H1 (cell line): ENCODE results near the gene ITGA11. TPM values are rescaled to one million over a fixed set of nuclear protein-coding genes. Genes with fewer than 3 reads are reported as not detected.

Experiments
- CTCF ChIA-PET: fragments of 300-600 bp; sonication (Branson Sonifier 250); formaldehyde crosslinking; loops from one replicate; lab custom pipeline; 2021; ENCODE audit not compliant: partially characterized antibody; lab: Charles Lee
- POLR2A ChIA-PET: fragments of 300-600 bp; sonication (Branson Sonifier 250); formaldehyde crosslinking; loops from one replicate; lab custom pipeline; 2021; ENCODE audit warnings: inconsistent platforms; ENCODE audit not compliant: partially characterized antibody; lab: Charles Lee
- DNase-seq, 2 experiments: peaks; one replicate each; pipeline versions ENCODE4 v3.0.0 to v3.0.0-alpha.2; 2010 to 2022; ENCODE audit warnings: low spot score in 2 of 2, low read depth in 1 of 2, mixed read lengths in 1 of 2
- FAIRE-seq: peaks from 2 replicates; lab custom pipeline; 2011; peaks lifted over from hg19 to GRCh38; lab: Jason Lieb, UNC
- H2AFZ ChIP-seq: 2 replicates; pipeline ENCODE4 v1.8.1; 2012; ENCODE audit warnings: low read length, inconsistent platforms
- H2AK5ac ChIP-seq: 2 replicates; pipeline ENCODE4 v1.6.1; 2013; ENCODE audit warnings: low read depth, low read length
- H2BK120ac ChIP-seq: replicated peaks from 2 replicates; pipeline ENCODE3; 2013; ENCODE audit warnings: low read depth, low read length, inconsistent platforms
- H2BK12ac ChIP-seq: 2 replicates; pipeline ENCODE4 v1.6.1; 2013; ENCODE audit warnings: low read depth, low read length
- H2BK15ac ChIP-seq: 2 replicates; pipeline ENCODE4 v1.6.1; 2013; ENCODE audit warnings: low read length
- H2BK20ac ChIP-seq: 2 replicates; pipeline ENCODE4 v1.6.1; 2013; ENCODE audit warnings: low read length
- H2BK5ac ChIP-seq: 2 replicates; pipeline ENCODE4 v1.6.1; 2013; ENCODE audit warnings: low read depth, low read length
- H3K14ac ChIP-seq: 2 replicates; pipeline ENCODE4 v1.6.1; 2013; ENCODE audit warnings: inconsistent platforms; ENCODE audit not compliant: insufficient read length
- H3K18ac ChIP-seq: 2 replicates; pipeline ENCODE4 v1.6.1; 2013; ENCODE audit warnings: low read length; ENCODE audit errors: extremely low read depth
- H3K23ac ChIP-seq: 2 replicates; pipeline ENCODE4 v1.6.1; 2013; ENCODE audit warnings: inconsistent platforms; ENCODE audit not compliant: insufficient read length
- H3K23me2 ChIP-seq: 2 replicates; pipeline ENCODE4 v1.6.1; 2013; ENCODE audit warnings: low read depth, low read length
- H3K27ac ChIP-seq: 2 replicates; pipeline ENCODE4 v1.6.1; 2011; ENCODE audit warnings: low read depth, low read length, inconsistent platforms
- H3K27me3 ChIP-seq, 4 experiments: replicated peaks in 1 of 4; 1 replicate in 1 of 4; 2 replicates in 3 of 4; pipeline versions ENCODE4 v1.6.1 to v1.8.1; 2011 to 2013; ENCODE audit warnings: low read length in 3 of 4, mild to moderate bottlenecking in 3 of 4, inconsistent platforms in 2 of 4, mixed read lengths in 2 of 4, moderate library complexity in 1 of 4; ENCODE audit not compliant: control insufficient read depth in 3 of 4, insufficient read depth in 3 of 4; ENCODE audit errors: extremely low read depth in 1 of 4
- H3K36me3 ChIP-seq, 4 experiments: 2 replicates each; pipeline versions ENCODE4 v1.6.1 to v1.8.1; 2011 to 2013; ENCODE audit warnings: mild to moderate bottlenecking in 4 of 4, low read length in 3 of 4, moderate library complexity in 2 of 4, control low read depth in 1 of 4, inconsistent platforms in 1 of 4; ENCODE audit not compliant: insufficient read depth in 4 of 4, control insufficient read depth in 2 of 4
- H3K4ac ChIP-seq: replicated peaks from 2 replicates; pipeline ENCODE3; 2013; ENCODE audit warnings: low read length, low read depth, mixed read lengths, inconsistent platforms; ENCODE audit not compliant: insufficient read length
- H3K4me1 ChIP-seq, 4 experiments: replicated peaks in 1 of 4; 1 replicate in 1 of 4; 2 replicates in 3 of 4; pipeline versions ENCODE4 v1.6.1 to v1.8.1; 2011 to 2013; ENCODE audit warnings: low read length in 3 of 4, inconsistent platforms in 2 of 4, mixed read lengths in 1 of 4; ENCODE audit not compliant: insufficient read depth in 4 of 4, control insufficient read depth in 3 of 4
- H3K4me2 ChIP-seq, 2 experiments: 2 replicates each; pipeline versions ENCODE4 v1.6.1 to v1.8.1; 2011 to 2013; ENCODE audit warnings: low read depth in 2 of 2, low read length in 2 of 2, control low read depth in 1 of 2, inconsistent platforms in 1 of 2, mild to moderate bottlenecking in 1 of 2; ENCODE audit not compliant: insufficient read depth in 1 of 2
- H3K4me3 ChIP-seq, 4 experiments: fragments of 200-600, 300-600 bp in 1 of 4; sonication (generic), shearing (Covaris generic), sonication (Bioruptor Twin) in 1 of 4; 2 replicates each; pipeline versions ENCODE4 v1.5.1 to v1.8.1; 2011 to 2016; ENCODE audit warnings: low read length in 4 of 4, low read depth in 3 of 4, control low read depth in 2 of 4, inconsistent platforms in 2 of 4, mild to moderate bottlenecking in 2 of 4, mixed read lengths in 1 of 4, moderate library complexity in 1 of 4; ENCODE audit not compliant: insufficient read depth in 2 of 4; ENCODE audit errors: extremely low read depth in 1 of 4
- H3K56ac ChIP-seq: replicated peaks from 2 replicates; pipeline ENCODE3; 2013; ENCODE audit warnings: low read depth, mild to moderate bottlenecking, mixed read lengths, low read length, inconsistent platforms; ENCODE audit not compliant: insufficient read length
- H3K79me1 ChIP-seq: 2 replicates; pipeline ENCODE4 v1.6.1; 2013; ENCODE audit warnings: low read depth, low read length, control low read depth
- H3K79me2 ChIP-seq, 2 experiments: 2 replicates each; pipeline versions ENCODE4 v1.6.1 to v1.8.1; 2012 to 2013; ENCODE audit warnings: low read length in 2 of 2, mild to moderate bottlenecking in 2 of 2, inconsistent platforms in 1 of 2; ENCODE audit not compliant: insufficient read depth in 2 of 2, control insufficient read depth in 1 of 2
- H3K9ac ChIP-seq, 4 experiments: replicated peaks in 1 of 4; 1 replicate in 1 of 4; 2 replicates in 3 of 4; pipeline versions ENCODE4 v1.6.1 to v1.8.1; 2011 to 2013; ENCODE audit warnings: low read depth in 3 of 4, low read length in 3 of 4, control low read depth in 2 of 4, mild to moderate bottlenecking in 2 of 4, moderate library complexity in 2 of 4, inconsistent platforms in 1 of 4; ENCODE audit errors: extremely low read depth in 1 of 4
- H3K9me3 ChIP-seq, 2 experiments: 2 replicates each; pipeline versions ENCODE4 v1.6.1 to v1.8.1; 2012 to 2013; ENCODE audit warnings: mild to moderate bottlenecking in 2 of 2, moderate library complexity in 2 of 2, control low read depth in 1 of 2, inconsistent platforms in 1 of 2, low read depth in 1 of 2, low read length in 1 of 2, mixed read lengths in 1 of 2; ENCODE audit not compliant: insufficient read depth in 2 of 2
- H4K20me1 ChIP-seq, 2 experiments: replicated peaks in 1 of 2; 2 replicates each; pipeline versions ENCODE3 to v1.8.1; 2011 to 2013; ENCODE audit warnings: inconsistent platforms in 2 of 2, low read length in 2 of 2, mild to moderate bottlenecking in 1 of 2; ENCODE audit not compliant: insufficient read depth in 2 of 2, control insufficient read depth in 1 of 2
- H4K5ac ChIP-seq: 2 replicates; pipeline ENCODE4 v1.6.1; 2013; ENCODE audit warnings: low read length, low read depth, mixed read lengths, inconsistent platforms; ENCODE audit not compliant: insufficient read length
- H4K8ac ChIP-seq: 2 replicates; pipeline ENCODE4 v1.8.0; 2013; ENCODE audit warnings: mild to moderate bottlenecking, moderate library complexity, low read length, inconsistent platforms; ENCODE audit not compliant: insufficient read depth; ENCODE audit errors: extremely low read depth
- H4K91ac ChIP-seq: replicated peaks from 2 replicates; pipeline ENCODE3; 2013; ENCODE audit warnings: low read length, mixed read lengths, inconsistent platforms; ENCODE audit not compliant: insufficient read length
- CREB1 ChIP-seq: IDR thresholded peaks from 2 replicates; pipeline ENCODE4 v1.6.1; 2012; ENCODE audit warnings: inconsistent platforms
- WGBS, 2 experiments: shearing (Covaris generic) in 1 of 2; methylation state at CpG; one replicate each; pipeline versions ENCODE4 v1.1.6 to v1.1.7; 2013 to 2015; ENCODE audit warnings: low lambda C conversion rate in 2 of 2, mixed read lengths in 2 of 2, inconsistent platforms in 1 of 2, low coverage in 1 of 2, missing lambda C conversion rate in 1 of 2; ENCODE audit not compliant: insufficient replicate concordance in 2 of 2, insufficient coverage in 1 of 2, insufficient read length in 1 of 2; ENCODE audit errors: extremely low coverage in 1 of 2, missing lambda C conversion rate in 1 of 2; 5-methylcytosine and 5-hydroxymethylcytosine counted together
- polyA plus RNA-seq, 7 experiments: library from polyadenylated mRNA; depleted of rRNA in 3 of 7; stranded (reverse) in 5 of 7; unstranded in 2 of 7; fragments of >200 nt in 5 of 7; fragments of 200-250 nt in 2 of 7; gene quantifications; 1 replicate in 5 of 7; 2 replicates in 1 of 7; 4 replicates in 1 of 7; pipeline versions ENCODE4 v1.2.1 to v1.2.3, GENCODE V29; 2011 to 2013; ENCODE audit warnings: missing spikeins in 2 of 7, mixed read lengths in 2 of 7
- total RNA-seq: library from RNA; stranded (reverse); fragmentation: NEBNext Ultra II Directional; extraction: Animal tissue kit (Norgen Biotek cat#: 25700); gene quantifications from 2 replicates; pipeline ENCODE4 v1.2.1, GENCODE V29; 2021

ITGA11 gene
- total and polyA plus RNA-seq, 2 of the 8 experiments (the other 6 are each of a cell fraction or from before 2014, with no cell fraction given), result 0.05 to 0.06 TPM

DNA sequence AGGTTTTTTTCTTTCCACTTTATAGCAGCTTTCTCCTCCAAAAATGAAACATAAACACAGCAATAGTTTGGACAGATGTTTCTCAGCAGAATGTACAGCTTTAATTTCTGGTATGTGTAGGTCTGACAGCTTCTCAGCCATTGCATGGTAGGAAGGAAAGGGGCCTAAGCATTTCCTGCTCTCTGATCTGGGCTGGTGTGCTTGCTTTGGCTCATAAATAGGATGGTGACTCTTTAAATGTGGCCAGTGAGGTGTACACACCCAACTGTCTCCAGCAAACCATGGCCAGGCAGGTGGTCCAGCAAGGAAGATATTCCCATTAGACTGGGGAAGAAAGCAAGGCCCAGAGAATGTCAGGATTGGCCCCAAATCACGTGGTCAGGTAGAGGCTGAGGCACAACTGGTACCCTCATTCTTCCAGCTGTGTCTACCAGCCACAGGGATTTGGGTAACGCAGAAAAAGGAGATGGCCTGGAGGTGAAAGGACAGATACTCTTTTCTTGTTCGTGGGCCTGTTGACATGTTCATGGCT lies 52.1 kb downstream of the ITGA11 start:
- Histone ChIP-seq H3K23ac (no peak overlapping the region), H2BK5ac (no peak overlapping the region), H4K5ac (no peak overlapping the region), H3K9ac (no peak overlapping the region), H3K79me2 (no peaks in the 10 kb centered on the region), H3K56ac (no peak overlapping the region), H3K14ac (no peak overlapping the region), H4K20me1 (no peaks in the 10 kb centered on the region)
- peak in 1 of 2 experiments; percentile 19 for DNase-seq
- no peak for TF ChIP-seq CREB1
- TF ChIP-seq, all 59 proteins: peak for 0
- H3K4me3 ChIP-seq, result no peak overlapping the region
- H2BK15ac ChIP-seq, result no peak overlapping the region
- H4K91ac ChIP-seq, result no peak overlapping the region
- FAIRE-seq, result no peak
- no peak overlapping the region for H3K18ac ChIP-seq
- no peak overlapping the region for H3K27ac ChIP-seq
- H3K79me1 ChIP-seq, result no peaks in the 10 kb centered on the region
- ChIA-PET POLR2A (no interaction called here), CTCF (interaction anchor here (1.0 to 2.2 kb wide), 7 partner anchors 8 to 127 kb away, joined by 3 to 16 read pairs (median 4); no protein-coding TSS in a partner anchor)
- no peak overlapping the region for H2BK20ac ChIP-seq
- no peaks in the 10 kb centered on the region for H3K36me3 ChIP-seq
- H3K4ac ChIP-seq, result no peak overlapping the region
- no peak overlapping the region for H2AFZ ChIP-seq
- no peak overlapping the region for H2BK12ac ChIP-seq
- H2BK120ac ChIP-seq, result no peak overlapping the region
- no peaks in the 10 kb centered on the region for H3K4me1 ChIP-seq
- H3K23me2 ChIP-seq, result no peaks in the 10 kb centered on the region; the same call in 1 of the 2 replicates
- H3K9me3 ChIP-seq, result peaks cover 0 to 5% of the 10 kb centered on the region in 2 experiments; a peak in 2 of 4 replicates
- WGBS, 2 experiments, result 78% methylated on average over 3 of the region's 3 CpGs; no CpG with 5 or more reads in 1 of the 2 experiments
- H3K4me2 ChIP-seq, result no peak overlapping the region
- H3K27me3 ChIP-seq, result no peaks in the 10 kb centered on the region
- H4K8ac ChIP-seq, result no peak overlapping the region
- H2AK5ac ChIP-seq, result no peak overlapping the region
